ENCODE data around the gene SGIP1.

DNA sequence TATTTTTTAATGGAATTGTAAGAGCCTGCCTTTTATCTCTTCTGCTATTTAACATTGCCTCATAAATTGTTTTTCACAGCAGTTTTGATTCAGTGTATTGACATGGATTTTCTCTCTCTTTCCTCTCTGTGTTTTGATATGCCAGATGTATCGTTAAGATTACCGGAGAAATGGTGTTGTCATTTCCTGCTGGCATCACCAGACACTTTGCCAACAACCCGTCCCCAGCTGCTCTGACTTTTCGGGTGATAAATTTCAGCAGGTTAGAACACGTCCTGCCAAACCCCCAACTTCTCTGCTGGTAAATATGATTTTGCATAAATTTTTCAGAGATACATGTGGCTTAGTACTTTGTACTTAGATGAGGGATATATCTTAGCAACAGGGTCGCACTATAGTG is 195.2 kb downstream of the SGIP1 start:
- TF ChIP-seq CTCF (conservative IDR thresholded peaks at IDR 0.05; ENCODE audit: low read depth, low read length) (no peak), EZH2 (IDR thresholded peaks at IDR 0.05; ENCODE audit: low read length, unreplicated experiment) (no peak), EZH2phosphoT487 (IDR thresholded peaks at IDR 0.05; ENCODE audit: borderline replicate concordance, low read length) (no peak)

Data from PC-3 (cell line).